HG03064 (cell line): Measurements from ENCODE around the gene ARID1B.
"Not testable (repeated sequence)": the region's sequence is repeated elsewhere in the genome, so short reads cannot be mapped to it uniquely, and the experiment has no call there.

Source experiments
- ATAC-seq: cut with Tn5 transposase; IDR thresholded peaks from one replicate; pipeline ENCODE4 v1.9.1; 2021; ENCODE audit warnings: low read depth; ENCODE audit not compliant: unreplicated experiment

Gene ARID1B

GRCh38 chr6:157036245-157036711, 259.1 kb downstream of the ARID1B start:
- ATAC-seq, result no peak

GRCh38 chr6:157037165-157037564, 260.0 kb downstream of the ARID1B start:
- ATAC-seq, result no peak

DNA sequence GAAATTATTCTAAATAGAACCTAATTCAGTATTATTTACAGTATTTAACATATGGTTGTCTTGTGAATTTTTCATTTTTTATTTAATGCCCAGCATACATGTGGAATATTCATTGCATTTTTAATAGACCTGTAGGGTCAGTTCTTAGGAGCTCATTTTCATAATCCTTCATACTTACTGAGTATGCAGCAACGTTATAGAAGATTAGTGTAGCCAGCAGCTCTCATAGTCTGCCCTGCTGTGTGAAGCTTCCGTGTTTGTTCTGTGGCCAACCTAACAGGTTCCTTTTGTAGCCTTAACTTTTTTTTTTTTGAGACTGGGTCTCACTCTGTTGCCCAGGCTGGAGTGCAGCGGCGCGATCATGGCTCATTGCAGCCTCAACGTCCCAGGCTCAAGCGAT, 261.4 kb downstream of the ARID1B start:
- ATAC-seq, result no peak

DNA sequence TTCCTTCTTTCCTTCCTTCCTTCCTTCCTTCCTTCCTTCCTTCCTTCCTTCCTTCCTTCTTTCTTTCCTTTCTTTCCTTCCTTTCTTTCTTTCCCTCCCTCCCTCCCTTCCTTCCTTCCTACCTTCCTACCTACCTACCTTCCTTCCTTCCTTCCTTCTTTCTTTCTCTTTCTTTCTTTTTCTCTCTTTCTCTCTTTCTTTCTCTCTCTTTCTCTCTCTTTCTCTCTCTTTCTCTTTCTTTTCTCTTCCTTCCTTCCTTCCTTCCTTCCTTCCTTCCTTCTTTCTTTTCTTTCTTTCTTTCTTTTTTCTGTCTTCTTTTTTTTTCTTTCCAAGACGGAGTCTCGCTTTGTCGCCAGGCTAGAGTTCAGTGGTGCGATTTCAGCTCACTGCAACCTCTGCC, 262.5 kb downstream of the ARID1B start:
- ATAC-seq, result not testable (repeated sequence)

DNA sequence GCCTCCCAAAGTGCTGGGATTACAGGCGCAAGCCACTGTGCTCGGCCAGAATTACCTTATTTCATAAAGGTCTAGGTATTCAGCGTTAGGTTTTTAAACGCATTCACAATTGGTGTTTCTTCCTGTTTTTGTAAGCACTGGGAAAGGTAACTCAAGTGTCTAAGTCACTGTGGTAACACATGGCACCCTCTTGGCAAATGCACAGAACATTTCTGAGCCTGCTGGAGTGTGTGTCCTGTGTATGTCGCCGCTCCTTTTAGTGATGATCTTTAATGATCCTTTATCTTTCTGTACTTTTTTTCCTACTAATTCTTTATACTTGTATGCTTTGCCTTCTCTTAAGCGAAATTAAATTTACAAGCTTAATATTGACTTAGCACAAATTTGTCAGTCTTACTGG, 263.0 kb downstream of the ARID1B start:
- no peak for ATAC-seq

DNA sequence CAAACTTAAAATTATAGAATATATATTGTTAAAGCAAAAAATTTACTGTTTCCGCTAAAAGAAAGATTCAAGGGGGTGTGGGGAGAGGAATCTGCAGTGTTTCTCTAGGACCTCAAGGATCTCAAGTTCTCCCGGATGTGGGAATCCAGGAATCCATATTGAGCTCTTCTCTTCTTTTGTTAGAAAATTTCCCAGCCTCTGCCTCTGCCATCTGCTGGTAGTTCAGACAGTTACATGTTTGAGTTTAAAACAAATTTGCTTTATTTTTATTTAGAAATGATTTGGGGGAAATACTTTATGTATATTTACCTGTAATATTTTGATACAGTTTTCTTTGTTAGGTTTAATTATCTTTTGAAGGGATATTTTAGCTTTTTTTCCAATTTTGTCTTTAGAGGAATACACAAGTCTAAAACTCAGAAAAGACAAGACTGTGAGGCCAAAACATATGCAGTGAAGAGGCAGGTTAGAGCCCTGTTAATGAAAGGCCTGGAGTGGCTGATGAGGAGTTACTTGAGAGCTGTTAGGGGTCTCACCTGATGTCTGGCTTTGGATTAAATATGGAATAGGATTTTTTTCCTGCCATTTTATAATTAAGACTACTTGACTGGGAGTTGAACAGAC, 268.8 kb downstream of the ARID1B start:
- no peak for ATAC-seq

DNA sequence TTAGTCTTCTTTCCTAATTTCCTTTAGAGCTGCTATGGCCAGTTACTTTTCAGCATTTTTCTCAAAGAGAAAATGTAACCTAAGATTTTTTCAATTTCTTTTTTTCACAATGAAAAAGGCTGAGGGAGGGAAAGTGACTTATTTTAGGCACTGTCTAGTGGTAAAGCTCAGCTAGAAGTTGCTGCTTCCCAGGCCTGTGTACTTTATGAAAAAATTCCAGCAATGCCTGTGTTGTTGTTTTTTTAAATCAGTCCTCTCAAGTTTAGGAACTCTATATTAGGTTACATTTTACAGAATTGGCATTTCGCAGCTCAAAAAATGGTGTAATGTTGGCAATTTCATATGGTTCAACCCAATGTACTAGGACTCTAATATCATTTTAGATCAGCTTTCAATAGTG, 269.6 kb downstream of the ARID1B start:
- ATAC-seq, result no peak

DNA sequence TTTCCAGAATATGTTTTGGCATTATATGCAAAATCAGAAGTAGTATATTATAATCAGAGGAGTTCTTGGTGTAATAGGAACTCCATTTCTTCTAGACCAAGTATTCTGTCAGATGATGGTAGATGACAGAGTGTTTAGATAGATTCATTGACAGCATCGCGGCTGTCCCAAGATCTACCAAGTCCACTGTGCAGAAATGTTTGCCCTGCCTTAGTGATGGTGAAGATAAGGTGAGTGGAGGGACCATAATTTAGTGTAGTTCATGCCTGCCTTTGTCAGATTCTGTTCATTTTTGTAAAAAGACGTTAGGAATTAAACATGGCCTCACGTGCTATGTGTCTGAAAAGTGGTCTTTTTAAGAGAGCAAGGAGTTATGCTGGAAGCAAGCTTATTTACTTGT, 270.1 kb downstream of the ARID1B start:
- ATAC-seq, result no peak

DNA sequence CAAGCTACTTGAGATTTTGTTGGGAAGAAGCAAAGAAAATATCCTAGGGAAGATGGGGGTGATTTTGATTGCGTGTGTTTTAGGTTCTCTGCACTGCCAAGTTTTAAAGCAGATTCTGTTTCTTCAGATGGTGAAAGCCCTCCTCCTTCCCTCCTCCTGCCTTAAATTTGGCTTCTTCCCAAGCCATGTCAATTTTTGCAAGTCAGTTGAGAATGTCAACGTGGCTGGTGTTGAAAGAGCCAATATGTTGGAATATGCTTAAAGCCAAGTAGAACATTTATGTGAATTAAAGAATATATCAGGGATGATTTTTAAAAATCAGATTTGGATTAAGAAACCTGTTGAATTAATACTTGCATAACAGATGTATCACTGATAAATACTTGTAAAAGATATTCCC, 270.8 kb downstream of the ARID1B start:
- no peak for ATAC-seq

DNA sequence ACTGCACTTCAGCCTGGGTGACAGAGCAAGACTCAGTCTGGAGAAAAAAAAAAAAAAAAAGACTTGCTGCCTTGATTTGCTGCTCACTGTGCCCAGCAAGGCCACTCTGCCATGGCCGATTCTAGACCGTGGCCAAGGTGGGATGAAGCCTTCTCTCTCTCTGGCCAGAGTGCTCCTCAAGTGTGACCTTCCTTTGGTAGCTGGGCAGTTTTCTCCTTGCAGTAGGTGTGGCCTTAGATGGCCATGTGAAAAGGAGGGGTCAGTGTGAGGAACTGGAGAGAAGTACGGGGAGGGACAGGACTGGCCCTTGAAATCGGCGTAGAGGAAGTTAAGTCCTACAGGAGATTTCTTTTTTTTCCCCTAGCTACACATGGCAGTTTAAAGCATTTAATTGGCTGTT, 272.0 kb downstream of the ARID1B start:
- no peak for ATAC-seq

DNA sequence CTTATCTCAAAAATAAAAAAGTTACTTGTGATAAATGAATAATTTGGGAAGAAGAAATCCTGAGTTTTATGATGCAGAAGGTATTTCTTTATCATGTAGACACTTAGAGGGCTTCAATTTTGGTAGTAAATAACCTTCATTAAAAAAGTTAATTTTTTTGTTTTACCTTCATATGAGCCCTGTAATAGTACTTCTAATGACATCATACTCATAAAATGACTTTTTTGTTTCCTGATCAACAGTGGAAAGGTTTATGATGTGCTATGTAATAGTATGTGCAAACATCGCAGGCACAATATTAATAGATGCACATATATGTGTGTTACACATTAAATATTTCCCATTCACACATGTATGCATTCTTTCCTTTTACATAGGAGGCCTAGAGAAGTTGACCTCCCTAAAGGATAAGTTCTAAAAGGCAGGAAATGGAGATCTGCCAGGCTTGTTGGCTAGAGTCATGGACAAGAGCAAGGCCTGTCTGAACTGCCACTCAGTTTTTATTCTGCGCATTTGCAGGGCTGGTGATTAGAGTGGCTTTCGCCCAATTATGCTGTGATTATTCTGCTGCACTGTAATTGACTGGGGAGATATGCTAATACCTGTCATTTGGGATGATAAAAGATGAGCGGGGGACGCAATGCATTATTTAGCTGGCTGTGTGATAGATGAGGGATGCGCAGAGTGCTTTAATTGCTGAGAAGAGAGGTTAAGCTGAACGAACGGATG, 273.5 kb downstream of the ARID1B start:
- ATAC-seq, result no peak

- ATAC-seq, result peak; percentile 60
Observed at GRCh38 chr6:157054531-157054979, 277.4 kb downstream of the ARID1B start.

GRCh38 chr6:157055863-157056262, 278.7 kb downstream of the ARID1B start:
- no peak for ATAC-seq

- ATAC-seq, result no peak
Observed at GRCh38 chr6:157056275-157056674, 279.1 kb downstream of the ARID1B start.

GRCh38 chr6:157058574-157058973, 281.4 kb downstream of the ARID1B start:
- ATAC-seq, result no peak

DNA sequence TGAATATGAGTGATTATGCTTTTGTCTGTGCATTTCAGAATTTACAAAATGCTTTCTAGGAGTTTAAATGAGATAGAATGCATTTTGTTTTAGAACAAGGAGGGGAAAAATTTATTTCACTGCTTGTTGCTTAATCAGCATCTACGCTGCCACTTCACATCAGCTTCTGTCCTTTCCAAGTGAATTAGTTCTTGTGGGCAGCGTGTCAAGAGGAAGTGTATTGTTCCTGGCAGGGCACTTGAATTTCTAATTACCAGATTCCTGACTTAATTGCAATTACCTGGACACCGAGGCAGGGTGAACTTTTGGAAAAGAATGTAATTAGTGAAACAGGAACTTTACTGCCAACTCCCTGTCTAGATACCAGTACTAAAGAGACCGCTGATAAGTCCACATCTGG, 282.6 kb downstream of the ARID1B start:
- no peak for ATAC-seq

DNA sequence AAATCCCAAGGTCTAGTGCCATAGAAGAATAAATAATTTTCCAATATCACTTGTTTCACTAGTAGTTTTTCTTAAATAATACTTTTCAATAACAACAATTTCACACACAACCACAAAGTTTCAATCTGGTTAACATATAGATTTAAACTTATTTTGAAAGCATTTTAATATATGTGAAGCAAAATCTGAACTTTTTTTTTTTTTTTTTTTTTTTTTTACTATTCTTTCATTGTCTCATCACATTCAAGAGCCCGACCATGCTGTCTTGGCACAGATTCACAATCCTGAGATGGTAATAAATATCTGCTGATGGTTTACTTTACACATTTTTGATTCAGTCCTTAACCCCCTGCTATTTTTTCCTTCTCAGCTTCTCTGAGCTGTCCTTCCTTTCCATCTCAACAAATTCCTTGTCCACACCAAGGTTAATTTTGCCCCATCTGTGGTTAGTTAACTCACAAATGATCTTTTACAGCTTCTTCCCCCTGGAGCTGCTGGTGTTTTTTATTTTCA, 283.3 kb downstream of the ARID1B start:
- no peak for ATAC-seq

DNA sequence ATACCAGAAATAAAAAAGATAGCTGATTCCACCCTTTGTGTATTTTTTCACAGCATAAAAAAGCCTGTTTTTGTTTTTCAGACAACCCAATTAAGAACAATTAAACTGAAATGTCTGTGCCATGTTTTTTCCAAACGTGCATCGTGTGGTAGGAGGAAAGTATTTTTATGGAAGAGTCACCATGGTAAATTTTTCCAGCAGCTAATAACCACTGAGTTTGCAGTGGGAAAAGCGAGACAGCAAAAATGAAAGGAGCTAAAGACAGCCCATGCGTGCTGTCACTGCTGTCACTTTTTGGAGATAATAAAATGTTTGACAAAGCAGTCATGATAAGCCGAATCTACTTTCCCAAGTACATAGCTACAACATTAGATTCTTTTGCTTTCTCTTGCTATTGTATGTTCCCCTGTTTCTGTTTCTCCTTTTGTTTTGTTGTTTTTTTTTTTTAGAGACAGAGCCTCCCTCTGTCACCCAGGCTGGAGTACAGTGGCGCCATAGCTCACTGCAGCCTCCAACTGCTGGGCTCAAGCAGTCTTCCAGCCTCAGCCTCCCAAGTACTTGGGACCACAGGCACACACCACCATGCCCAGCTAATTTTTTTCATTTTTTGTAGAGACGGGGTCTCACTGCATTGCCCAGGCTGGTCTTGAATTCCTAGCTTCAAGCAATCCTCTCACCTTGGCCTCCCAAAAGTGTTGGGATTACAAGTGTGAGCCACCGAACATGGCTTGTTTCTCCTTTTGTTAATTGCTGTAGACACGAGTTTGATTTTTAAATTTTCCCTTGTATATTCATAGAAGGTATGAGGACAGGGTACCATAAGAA, 284.8 kb downstream of the ARID1B start:
- ATAC-seq, result no peak

DNA sequence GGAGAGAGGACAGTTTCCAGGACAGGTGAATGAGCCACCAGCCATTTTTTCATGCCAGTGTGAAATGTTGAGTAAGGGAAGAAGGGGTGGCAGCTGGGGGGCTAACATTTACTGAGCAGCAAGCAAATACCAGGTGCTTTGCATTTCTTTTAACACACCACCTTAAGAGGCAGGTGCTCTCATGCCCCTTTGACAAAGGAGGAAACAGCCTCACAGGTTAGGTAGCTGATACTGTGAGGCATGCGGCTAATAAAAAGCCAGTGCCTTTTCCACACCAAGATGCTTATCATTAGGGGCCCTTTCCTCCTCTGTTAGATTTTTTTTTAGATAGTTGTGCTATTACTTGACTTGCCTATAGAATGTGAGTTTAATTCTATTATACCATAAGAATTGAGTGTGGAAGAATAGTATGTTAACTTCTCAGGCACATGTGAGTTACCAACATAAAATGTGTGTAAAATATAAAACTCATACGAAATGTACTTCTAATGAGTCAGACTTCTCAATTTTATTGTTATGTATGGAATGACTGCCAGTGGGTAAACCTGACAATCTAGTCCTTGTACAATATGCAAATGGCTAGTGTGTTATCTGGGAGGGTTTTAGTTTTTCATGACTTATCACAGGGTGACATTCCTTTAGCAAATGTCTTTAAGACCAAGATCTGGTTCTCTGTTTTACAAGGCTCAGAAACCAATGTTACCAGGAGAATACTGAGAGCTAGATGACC, 286.2 kb downstream of the ARID1B start:
- no peak for ATAC-seq

DNA sequence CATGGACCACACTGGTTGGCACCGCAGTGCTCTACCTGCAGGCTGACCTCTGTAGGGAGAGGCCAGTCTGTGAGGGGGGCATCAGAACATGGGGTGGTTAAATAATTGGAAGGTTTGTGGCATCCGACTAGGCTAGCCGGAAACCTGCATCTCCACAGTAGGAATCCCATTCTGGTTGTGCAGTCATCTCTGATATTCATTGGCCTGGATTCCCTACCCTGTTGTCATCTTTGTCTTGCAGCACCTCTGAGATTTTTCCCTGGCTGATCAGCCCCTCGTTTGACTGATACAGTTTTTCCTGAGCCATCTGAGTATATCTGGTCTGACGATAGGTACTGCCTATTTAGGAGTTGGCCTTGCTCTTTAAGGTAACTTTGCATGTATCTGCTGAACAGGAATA, 286.7 kb downstream of the ARID1B start:
- ATAC-seq, result no peak

DNA sequence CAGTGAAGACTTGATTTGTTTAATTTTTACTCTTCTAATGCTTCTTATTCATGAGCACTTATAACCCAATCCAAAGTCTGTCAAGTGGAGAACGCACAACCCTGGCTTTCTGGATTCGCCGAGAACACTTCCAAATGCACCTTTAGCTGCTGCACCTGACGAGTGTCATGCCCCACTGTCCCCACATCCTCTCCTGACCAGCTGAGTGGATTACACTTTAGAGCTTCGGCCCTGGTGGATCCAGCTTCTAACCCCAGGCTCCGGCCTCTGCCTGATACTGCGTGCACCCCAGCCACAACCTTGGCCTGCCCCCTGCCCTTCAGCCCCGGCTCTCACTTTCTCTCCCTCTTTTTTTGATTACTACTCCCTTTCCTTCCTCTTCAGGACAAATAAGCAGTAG, 287.3 kb downstream of the ARID1B start:
- no peak for ATAC-seq
